Retina (tissue), 1 donor: ENCODE data around the gene SYCP2L.
"Not testable (repeated sequence)": the region's sequence is repeated elsewhere in the genome, so short reads cannot be mapped to it uniquely, and the experiment has no call there.

Source experiments
- DNase-seq: peaks from one replicate; pipeline ENCODE4 v3.0.0-alpha.2; 2016

SYCP2L gene

GRCh38 chr6:10961837-10962236 is 75.0 kb downstream of the SYCP2L start:
- DNase-seq: no peak

- DNase-seq: no peak
Observed at GRCh38 chr6:10962673-10963072, 75.8 kb downstream of the SYCP2L start.

GRCh38 chr6:10963113-10963512 is 76.3 kb downstream of the SYCP2L start:
- DNase-seq: no peak

GRCh38 chr6:10964684-10965083 is 77.8 kb downstream of the SYCP2L start:
- DNase-seq: no peak

- DNase-seq: no peak
Observed at GRCh38 chr6:10968776-10969175, 81.9 kb downstream of the SYCP2L start.

- no peak for DNase-seq
Observed at GRCh38 chr6:10970731-10971130, 83.9 kb downstream of the SYCP2L start.

GRCh38 chr6:10972196-10972595 is 85.3 kb downstream of the SYCP2L start:
- DNase-seq: no peak

- no peak for DNase-seq
Observed at GRCh38 chr6:10976571-10976970, 89.7 kb downstream of the SYCP2L start.

- no peak for DNase-seq
Observed at GRCh38 chr6:10977231-10977968, 90.5 kb downstream of the SYCP2L start.

GRCh38 chr6:10979603-10980002 is 92.8 kb downstream of the SYCP2L start:
- no peak for DNase-seq

GRCh38 chr6:10981409-10981808 is 94.6 kb downstream of the SYCP2L start:
- DNase-seq: no peak

- DNase-seq: not testable (repeated sequence)
Observed at GRCh38 chr6:10984959-10985358, 98.1 kb downstream of the SYCP2L start.

GRCh38 chr6:10989587-10989986 is 102.7 kb downstream of the SYCP2L start:
- no peak for DNase-seq

- DNase-seq: no peak
Observed at GRCh38 chr6:10991115-10991514, 104.3 kb downstream of the SYCP2L start.

- no peak for DNase-seq
Observed at GRCh38 chr6:10993896-10994295, 107.0 kb downstream of the SYCP2L start.

GRCh38 chr6:10995114-10995707 is 108.4 kb downstream of the SYCP2L start:
- no peak for DNase-seq

- DNase-seq: no peak
Observed at GRCh38 chr6:10999994-11000393, 113.1 kb downstream of the SYCP2L start.

- DNase-seq: no peak
Observed at GRCh38 chr6:11002176-11002575, 115.3 kb downstream of the SYCP2L start.

GRCh38 chr6:11003297-11003696 is 116.4 kb downstream of the SYCP2L start:
- not testable (repeated sequence) for DNase-seq

- DNase-seq: no peak
Observed at GRCh38 chr6:11006061-11006460, 119.2 kb downstream of the SYCP2L start.

GRCh38 chr6:11007715-11008608 is 121.1 kb downstream of the SYCP2L start:
- no peak for DNase-seq

GRCh38 chr6:11008821-11009220 is 122.0 kb downstream of the SYCP2L start:
- no peak for DNase-seq

GRCh38 chr6:11009353-11009752 is 122.5 kb downstream of the SYCP2L start:
- no peak for DNase-seq

GRCh38 chr6:11011787-11012234 is 125.0 kb downstream of the SYCP2L start:
- DNase-seq: no peak
